Measurements from ENCODE around the gene GMDS.

DNA sequence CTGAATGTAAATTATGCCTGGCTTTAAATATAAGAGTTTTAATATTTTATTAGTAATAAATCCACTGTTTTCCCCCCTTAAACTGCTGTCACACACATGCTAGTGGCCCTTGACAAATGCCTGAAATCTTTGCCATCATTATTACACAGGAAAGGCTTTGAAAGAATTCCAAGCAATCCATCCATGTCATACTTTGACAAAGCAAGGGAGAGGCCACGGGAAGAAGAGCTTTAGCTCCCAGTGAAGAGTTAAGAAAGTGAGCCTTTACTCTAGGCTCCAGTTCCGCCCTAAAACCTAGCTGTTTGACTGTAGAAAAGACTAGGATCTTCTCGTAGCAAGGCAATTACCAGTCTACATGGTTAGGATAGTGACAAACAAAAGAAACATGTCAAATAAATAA is 147.9 kb downstream of the GMDS start:
- TF ChIP-seq CTCF (conservative IDR thresholded peaks at IDR 0.05 in 1 of 2, IDR thresholded peaks at IDR 0.05 in 1 of 2; ENCODE audit: low read depth in 1 of 2, low read length in 2 of 2) (no peak), EZH2 (IDR thresholded peaks at IDR 0.05; ENCODE audit: low read length, missing control alignments) (no peak)

Measured in fibroblast of lung (primary cell).